Measurements from ENCODE around the gene GNAO1.

The GNAO1 gene

GRCh38 chr16:56401482-56401881 is 210.2 kb downstream of the GNAO1 start:
- no peak for DNase-seq (ENCODE audit: low read depth)

DNA sequence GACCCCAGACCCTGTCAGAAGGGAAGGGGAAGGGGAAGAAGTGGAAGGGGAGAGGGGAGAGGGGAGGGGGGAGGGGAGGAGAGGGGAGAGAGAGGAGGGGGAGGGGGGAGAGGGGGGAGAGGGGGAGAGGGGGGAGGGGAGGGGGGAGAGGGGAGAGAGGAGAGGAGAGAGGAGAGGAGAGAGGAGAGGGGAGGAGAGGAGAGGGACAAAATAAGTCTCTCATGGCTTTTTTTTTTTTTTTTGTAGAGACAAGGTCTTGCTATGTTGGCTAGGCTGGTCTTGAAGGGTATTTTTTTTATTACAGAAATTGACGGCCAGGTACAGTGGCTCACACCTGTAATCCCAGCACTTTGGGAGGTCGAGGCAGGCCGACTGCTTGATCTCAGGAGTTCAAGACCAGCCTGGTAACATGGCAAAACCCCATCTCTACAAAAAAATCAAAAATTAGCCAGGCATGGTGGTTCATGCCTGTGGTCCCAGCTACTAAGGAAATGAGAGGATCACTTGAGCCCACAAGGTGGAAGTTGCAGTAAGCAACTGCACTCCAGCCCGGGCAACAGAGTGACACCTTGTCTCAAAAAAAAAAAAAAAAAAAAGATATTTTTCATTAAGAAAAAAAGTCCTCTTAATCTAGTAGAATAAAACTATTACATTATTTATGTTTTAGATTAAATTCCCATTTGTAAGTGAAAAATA is 214.8 kb downstream of the GNAO1 start:
- no peak for DNase-seq (ENCODE audit: low read depth)
